B cell (primary cell): ENCODE data around the gene LRTM2. TPM values are rescaled to one million over a fixed set of nuclear protein-coding genes. Genes with fewer than 3 reads are reported as not detected.

Source experiments
- ATAC-seq: fragments of 200-7000 bp; cut with Tn5 transposase; one replicate; pipeline ENCODE4 v1.10.0; 2021; ENCODE audit warnings: low read depth, mild to moderate bottlenecking, moderate number of reproducible peaks, moderate library complexity
- CTCF ChIA-PET: fragments of 350-600 bp; sonication (Branson Sonifier 250); formaldehyde crosslinking; loops from one replicate; lab custom pipeline; 2021; ENCODE audit warnings: antibody characterized with exemption, inconsistent platforms; lab: Charles Lee
- POLR2A ChIA-PET: fragments of 350-600 bp; sonication (Branson Sonifier 250); formaldehyde crosslinking; loops from one replicate; lab custom pipeline; 2021; ENCODE audit warnings: antibody characterized with exemption; lab: Charles Lee
- DNase-seq: peaks from one replicate; pipeline ENCODE4 v3.0.0; 2013
- H2AFZ ChIP-seq: 2 replicates; pipeline ENCODE4 v1.6.1; 2012; ENCODE audit warnings: mild to moderate bottlenecking, low read depth, low read length; ENCODE audit not compliant: insufficient read depth, poor library complexity, severe bottlenecking
- H3K27ac ChIP-seq, 2 donors: 1 replicate in 1 of 2; 2 replicates in 1 of 2; pipeline ENCODE4 v1.5.1; 2012 to 2013; ENCODE audit warnings: low read length in 2 of 2, mild to moderate bottlenecking in 2 of 2, moderate library complexity in 1 of 2
- H3K27me3 ChIP-seq, 4 experiments: fragments of 200-600 bp in 1 of 4; sonication (generic) in 1 of 4; replicated peaks in 1 of 4; 1 replicate in 2 of 4; 2 replicates in 2 of 4; pipeline versions ENCODE4 v1.6.1 to v1.7.0; 2013 to 2016; ENCODE audit warnings: low read length in 3 of 4, mild to moderate bottlenecking in 2 of 4, mixed read lengths in 1 of 4, moderate library complexity in 1 of 4; ENCODE audit not compliant: insufficient read depth in 4 of 4, control insufficient read depth in 3 of 4; ENCODE audit errors: control extremely low read depth in 1 of 4
- H3K36me3 ChIP-seq, 2 experiments: replicated peaks in 1 of 2; 1 replicate in 1 of 2; 2 replicates in 1 of 2; pipeline versions ENCODE4 v1.6.1 to v1.7.1; 2013; ENCODE audit warnings: low read length in 1 of 2; ENCODE audit not compliant: insufficient read depth in 2 of 2, control insufficient read depth in 1 of 2; ENCODE audit errors: control extremely low read depth in 1 of 2, extremely low read depth in 1 of 2
- H3K4me1 ChIP-seq, 2 donors: fragments of 200-600 bp in 1 of 2; sonication (generic) in 1 of 2; 1 replicate in 1 of 2; 2 replicates in 1 of 2; pipeline versions ENCODE4 v1.5.1 to v1.6.1; 2013 to 2017; ENCODE audit warnings: low read length in 2 of 2; ENCODE audit not compliant: control insufficient read depth in 2 of 2, insufficient read depth in 2 of 2
- H3K4me2 ChIP-seq: replicated peaks from 2 replicates; pipeline ENCODE3; 2012; ENCODE audit warnings: mild to moderate bottlenecking, low read depth, low read length; ENCODE audit not compliant: poor library complexity, severe bottlenecking
- H3K4me3 ChIP-seq, 5 experiments: fragments of 200-600 bp in 1 of 5; sonication (generic) in 1 of 5; 1 replicate in 3 of 5; 2 replicates in 2 of 5; pipeline versions ENCODE4 v1.5.1 to v1.7.0; 2011 to 2016; ENCODE audit warnings: low read length in 4 of 5, mild to moderate bottlenecking in 4 of 5, low read depth in 2 of 5, control low read depth in 1 of 5, moderate library complexity in 1 of 5; ENCODE audit not compliant: insufficient read depth in 1 of 5; ENCODE audit errors: control extremely low read depth in 1 of 5, extremely low read depth in 1 of 5
- H3K79me2 ChIP-seq: fragments of 200-600 bp; sonication (generic); one replicate; pipeline ENCODE4 v1.6.0; 2016; ENCODE audit warnings: low read length; ENCODE audit not compliant: control insufficient read depth, insufficient read depth
- H3K9ac ChIP-seq: fragments of 200-600 bp; sonication (generic); 2 replicates; pipeline ENCODE4 v1.6.1; 2017; ENCODE audit warnings: mild to moderate bottlenecking, low read length, moderate library complexity
- H3K9me3 ChIP-seq, 3 donors: one replicate each; pipeline versions ENCODE4 v1.6.1 to v1.7.1; 2013; ENCODE audit warnings: low read length in 2 of 3; ENCODE audit not compliant: control insufficient read depth in 2 of 3, insufficient read depth in 1 of 3; ENCODE audit errors: control extremely low read depth in 1 of 3
- H4K20me1 ChIP-seq: 2 replicates; pipeline ENCODE4 v1.6.0; 2012; ENCODE audit warnings: mild to moderate bottlenecking, low read length; ENCODE audit not compliant: insufficient read depth, control insufficient read depth, poor library complexity, severe bottlenecking
- H3K27ac Mint-ChIP-seq: one replicate; pipeline ENCODE4 v1.8.0; 2021; ENCODE audit warnings: mixed read lengths
- H3K27me3 Mint-ChIP-seq: one replicate; pipeline ENCODE4 v1.8.0; 2021; ENCODE audit warnings: mixed read lengths
- H3K4me1 Mint-ChIP-seq: one replicate; pipeline ENCODE4 v1.8.0; 2021; ENCODE audit warnings: mixed read lengths
- H3K4me3 Mint-ChIP-seq: one replicate; pipeline ENCODE4 v1.8.0; 2021; ENCODE audit warnings: mixed read lengths
- H3K9me3 Mint-ChIP-seq: one replicate; pipeline ENCODE4 v1.8.0; 2022; ENCODE audit warnings: mixed read lengths; ENCODE audit not compliant: insufficient read depth
- EZH2 ChIP-seq: IDR thresholded peaks from 2 replicates; pipeline ENCODE4 v1.6.1; 2012; ENCODE audit warnings: borderline replicate concordance, low read depth, mild to moderate bottlenecking, moderate library complexity, low read length; ENCODE audit not compliant: insufficient read depth, poor library complexity, severe bottlenecking
- WGBS: methylation state at CpG from one replicate; pipeline ENCODE4 v1.1.5; 2013; ENCODE audit warnings: missing lambda C conversion rate; ENCODE audit not compliant: insufficient coverage; 5-methylcytosine and 5-hydroxymethylcytosine counted together
- intact Hi-C: fragments of 100-400 bp; cut with micrococcal nuclease; formaldehyde crosslinking; loops from one replicate; pipeline ENCODE4 v1.10.0; 2022
- polyA plus RNA-seq: library from polyadenylated mRNA; depleted of rRNA; stranded (reverse); fragments of >200 nt; gene quantifications from 2 replicates; pipeline ENCODE4 v1.2.3, GENCODE V29; 2012
- total RNA-seq, 2 donors: library from RNA; stranded (reverse); fragments of 120-200 nt in 1 of 2; gene quantifications; 1 replicate in 1 of 2; 2 replicates in 1 of 2; pipeline versions ENCODE4 v1.2.3 to v1.2.4, GENCODE V29; 2013 to 2022
- TF ChIP-seq, protein P1 (sequence below): fragments of 200-600 bp; IDR thresholded peaks from one replicate; pipeline ENCODE4 v1.8.0; 2022; ENCODE audit warnings: antibody characterized with exemption, mild to moderate bottlenecking

The LRTM2 gene
- total and polyA plus RNA-seq, 2 donors (not counting 1 experiment from before 2014, with no cell fraction given), result not detected

DNA sequence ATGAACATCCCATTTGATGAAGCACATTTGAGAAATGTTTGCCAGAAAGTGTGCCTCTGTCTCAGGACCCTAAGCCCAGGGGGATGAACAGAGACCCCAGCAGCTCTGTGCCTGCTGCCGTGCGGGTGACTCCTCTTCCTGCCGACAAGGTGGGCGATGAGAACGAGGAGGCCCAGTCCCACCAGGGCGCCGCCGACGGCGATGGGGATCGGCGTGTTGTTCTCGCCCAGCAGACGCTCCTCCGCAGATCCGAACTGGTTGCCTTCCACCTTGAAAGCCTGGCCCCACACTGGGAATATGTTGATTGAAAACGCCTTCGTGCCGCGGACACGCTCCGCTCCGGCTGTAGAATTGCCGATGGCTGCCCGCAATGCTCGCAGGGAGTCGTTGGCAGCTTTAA lies 44.1 kb downstream of the LRTM2 start:
- ATAC-seq (no peak), DNase-seq (no peak)
- 59% methylated on average over 27 of the region's 27 CpGs for WGBS
- CTCF ChIA-PET, result no interaction called here
- Mint-ChIP-seq H3K9me3 (peaks cover 1% of the 10 kb centered on the region), H3K4me1 (no peaks in the 10 kb centered on the region), H3K27me3 (peaks cover 37% of the 10 kb centered on the region), H3K4me3 (no peak overlapping the region), H3K27ac (no peak overlapping the region)
- POLR2A ChIA-PET, result no interaction called here
- Histone ChIP-seq H3K4me1 (no peaks in the 10 kb centered on the region), H3K4me3 (no peak overlapping the region), H4K20me1 (no peaks in the 10 kb centered on the region), H3K27me3 (peaks cover 0 to 6% (median 4%) of the 10 kb centered on the region in 4 experiments), H2AFZ (no peak overlapping the region), H3K4me2 (no peak overlapping the region), H3K36me3 (no peaks in the 10 kb centered on the region), H3K27ac (no peak overlapping the region), H3K79me2 (no peaks in the 10 kb centered on the region), H3K9me3 (peaks cover 0 to 17% (median 2%) of the 10 kb centered on the region in 3 donors), H3K9ac (no peak overlapping the region)
- TF ChIP-seq, protein P1, sequence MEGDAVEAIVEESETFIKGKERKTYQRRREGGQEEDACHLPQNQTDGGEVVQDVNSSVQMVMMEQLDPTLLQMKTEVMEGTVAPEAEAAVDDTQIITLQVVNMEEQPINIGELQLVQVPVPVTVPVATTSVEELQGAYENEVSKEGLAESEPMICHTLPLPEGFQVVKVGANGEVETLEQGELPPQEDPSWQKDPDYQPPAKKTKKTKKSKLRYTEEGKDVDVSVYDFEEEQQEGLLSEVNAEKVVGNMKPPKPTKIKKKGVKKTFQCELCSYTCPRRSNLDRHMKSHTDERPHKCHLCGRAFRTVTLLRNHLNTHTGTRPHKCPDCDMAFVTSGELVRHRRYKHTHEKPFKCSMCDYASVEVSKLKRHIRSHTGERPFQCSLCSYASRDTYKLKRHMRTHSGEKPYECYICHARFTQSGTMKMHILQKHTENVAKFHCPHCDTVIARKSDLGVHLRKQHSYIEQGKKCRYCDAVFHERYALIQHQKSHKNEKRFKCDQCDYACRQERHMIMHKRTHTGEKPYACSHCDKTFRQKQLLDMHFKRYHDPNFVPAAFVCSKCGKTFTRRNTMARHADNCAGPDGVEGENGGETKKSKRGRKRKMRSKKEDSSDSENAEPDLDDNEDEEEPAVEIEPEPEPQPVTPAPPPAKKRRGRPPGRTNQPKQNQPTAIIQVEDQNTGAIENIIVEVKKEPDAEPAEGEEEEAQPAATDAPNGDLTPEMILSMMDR, result no peak
- TF ChIP-seq EZH2, result no peak
- intact Hi-C loops, result no loop called here

DNA sequence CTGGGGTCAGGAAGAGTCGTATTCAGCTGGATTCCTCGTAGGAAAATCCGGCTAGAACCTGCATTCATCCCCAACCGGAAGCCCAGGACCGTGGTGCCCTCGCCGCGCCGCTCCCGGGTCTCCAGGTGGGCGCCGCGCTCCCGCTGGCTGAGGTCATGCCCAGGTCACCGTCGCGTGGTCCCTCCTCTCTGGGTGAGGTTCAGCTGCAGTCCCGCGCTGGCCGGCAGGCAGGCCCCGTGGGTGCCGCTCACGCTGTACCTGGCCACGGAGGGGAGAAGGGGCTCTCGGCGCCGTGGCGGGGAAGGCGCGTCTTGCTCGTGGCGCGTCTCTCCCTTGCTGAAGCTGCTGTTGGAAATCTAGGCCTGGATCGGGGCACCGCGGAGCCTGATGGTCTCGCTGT lies 44.5 kb downstream of the LRTM2 start:
- Histone ChIP-seq H3K27ac (no peak overlapping the region), H4K20me1 (no peaks in the 10 kb centered on the region), H3K9ac (no peak overlapping the region), H3K27me3 (peaks cover 0 to 6% (median 4%) of the 10 kb centered on the region in 4 experiments), H3K4me2 (no peak overlapping the region), H3K9me3 (peaks cover 0 to 17% (median 2%) of the 10 kb centered on the region in 3 donors), H3K4me1 (no peaks in the 10 kb centered on the region), H3K36me3 (no peaks in the 10 kb centered on the region), H2AFZ (no peak overlapping the region), H3K79me2 (no peaks in the 10 kb centered on the region), H3K4me3 (no peak overlapping the region)
- Mint-ChIP-seq H3K4me1 (no peaks in the 10 kb centered on the region), H3K27me3 (peaks cover 39% of the 10 kb centered on the region), H3K9me3 (peaks cover 5% of the 10 kb centered on the region), H3K4me3 (no peak overlapping the region), H3K27ac (no peak overlapping the region)
- DNase-seq (no peak), ATAC-seq (no peak)
- intact Hi-C loops, result no loop called here
- TF ChIP-seq, protein P1, result no peak
- no peak for TF ChIP-seq EZH2
- POLR2A ChIA-PET, result no interaction called here
- whole genome bisulfite sequencing, result 59% methylated on average over 35 of the region's 37 CpGs
- CTCF ChIA-PET, result no interaction called here
